Measurements from ENCODE around the gene TFF1.

DNA sequence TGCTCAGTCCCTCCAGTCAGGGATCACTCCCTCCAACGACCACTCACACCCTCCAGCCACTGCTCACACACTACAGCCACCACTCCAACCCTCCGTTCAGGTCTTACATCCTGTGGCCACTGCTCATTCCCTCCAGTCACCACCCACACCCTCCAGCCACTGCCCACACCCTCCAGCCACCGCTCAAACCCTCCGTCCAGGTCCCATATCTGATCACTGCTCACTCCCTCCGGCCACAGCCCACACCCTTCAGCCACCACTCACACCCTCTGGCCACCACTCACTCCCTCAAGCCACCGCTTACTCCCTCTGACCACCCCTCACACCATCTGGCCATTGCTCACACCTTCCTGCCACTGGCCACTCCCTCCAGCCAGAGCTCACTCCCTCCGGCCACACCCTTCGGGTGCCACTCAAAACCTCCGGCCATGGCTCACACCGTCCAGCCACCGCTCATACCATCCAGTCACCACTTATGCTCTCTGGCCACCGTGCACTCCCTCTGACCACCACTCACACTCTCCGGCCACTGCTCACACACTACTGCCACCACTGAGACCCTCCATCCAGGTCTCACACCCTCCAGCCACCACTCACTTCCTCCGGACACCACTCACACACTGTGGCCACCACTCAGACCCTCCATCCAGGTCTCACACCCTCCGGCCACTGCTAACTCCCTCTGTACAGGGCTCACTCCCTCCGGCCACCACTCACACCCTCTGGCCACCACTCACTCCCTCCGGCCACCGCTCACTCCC, 4.7 kb upstream of the TFF1 start:
- TF ChIP-seq, protein P1, sequence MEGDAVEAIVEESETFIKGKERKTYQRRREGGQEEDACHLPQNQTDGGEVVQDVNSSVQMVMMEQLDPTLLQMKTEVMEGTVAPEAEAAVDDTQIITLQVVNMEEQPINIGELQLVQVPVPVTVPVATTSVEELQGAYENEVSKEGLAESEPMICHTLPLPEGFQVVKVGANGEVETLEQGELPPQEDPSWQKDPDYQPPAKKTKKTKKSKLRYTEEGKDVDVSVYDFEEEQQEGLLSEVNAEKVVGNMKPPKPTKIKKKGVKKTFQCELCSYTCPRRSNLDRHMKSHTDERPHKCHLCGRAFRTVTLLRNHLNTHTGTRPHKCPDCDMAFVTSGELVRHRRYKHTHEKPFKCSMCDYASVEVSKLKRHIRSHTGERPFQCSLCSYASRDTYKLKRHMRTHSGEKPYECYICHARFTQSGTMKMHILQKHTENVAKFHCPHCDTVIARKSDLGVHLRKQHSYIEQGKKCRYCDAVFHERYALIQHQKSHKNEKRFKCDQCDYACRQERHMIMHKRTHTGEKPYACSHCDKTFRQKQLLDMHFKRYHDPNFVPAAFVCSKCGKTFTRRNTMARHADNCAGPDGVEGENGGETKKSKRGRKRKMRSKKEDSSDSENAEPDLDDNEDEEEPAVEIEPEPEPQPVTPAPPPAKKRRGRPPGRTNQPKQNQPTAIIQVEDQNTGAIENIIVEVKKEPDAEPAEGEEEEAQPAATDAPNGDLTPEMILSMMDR (conservative IDR thresholded peaks at IDR 0.05; ENCODE audit: low read length) = no peak
- no peak for TF ChIP-seq EZH2phosphoT487 (IDR thresholded peaks at IDR 0.05; ENCODE audit: borderline replicate concordance)

Measured in Loucy (cell line).